BLaER1 (cell line): ENCODE data around the gene OR52B2.
A peak's percentile ranks its signal among the peaks of the same experiment; 100 is the strongest.

ENCODE experiments used
- H3K27ac ChIP-seq: shearing (Covaris generic); formaldehyde crosslinking; 2 replicates; pipeline ENCODE4 v1.8.1; 2022
- H3K27me3 ChIP-seq: shearing (Covaris generic); formaldehyde crosslinking; 2 replicates; pipeline ENCODE4 v1.8.1; 2022
- H3K36me3 ChIP-seq: shearing (Covaris generic); formaldehyde crosslinking; 2 replicates; pipeline ENCODE4 v1.8.1; 2022
- H3K4me1 ChIP-seq: shearing (Covaris generic); formaldehyde crosslinking; 2 replicates; pipeline ENCODE4 v1.8.1; 2022
- H3K4me2 ChIP-seq: shearing (Covaris generic); formaldehyde crosslinking; 2 replicates; pipeline ENCODE4 v1.8.1; 2022
- H3K4me3 ChIP-seq: shearing (Covaris generic); formaldehyde crosslinking; 2 replicates; pipeline ENCODE4 v1.8.1; 2022
- H3K9ac ChIP-seq: shearing (Covaris generic); formaldehyde crosslinking; 2 replicates; pipeline ENCODE4 v1.8.1; 2022
- H3K9me3 ChIP-seq: shearing (Covaris generic); formaldehyde crosslinking; 2 replicates; pipeline ENCODE4 v1.8.1; 2022
- H4K20me1 ChIP-seq: shearing (Covaris generic); formaldehyde crosslinking; 2 replicates; pipeline ENCODE4 v1.8.1; 2022
- Cebpa-rat ChIP-seq: shearing (Covaris generic); IDR thresholded peaks from 2 replicates; pipeline ENCODE4 v1.8.1; 2022

The OR52B2 gene

DNA sequence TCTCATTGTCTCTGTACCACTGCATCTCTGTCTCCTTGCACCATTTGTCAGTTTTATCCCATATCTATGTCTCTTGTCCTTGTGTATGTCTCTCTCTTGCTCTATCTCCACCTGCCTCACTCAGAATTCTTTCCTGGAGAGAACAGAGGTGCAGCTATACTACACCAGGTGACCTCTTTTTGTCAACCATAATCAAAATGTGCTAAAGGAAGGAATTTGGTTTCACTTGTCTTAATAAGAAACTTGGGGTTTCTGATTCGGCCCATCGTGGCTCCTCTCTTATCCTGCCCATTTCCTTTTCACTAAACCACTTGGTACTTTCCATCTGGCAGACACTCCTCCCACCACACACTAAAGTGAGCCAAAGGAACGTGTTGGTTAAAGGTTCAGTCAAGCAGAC lies 33.2 kb upstream of the OR52B2 start:
- peaks cover 10% of the 10 kb centered on the region for H3K4me1 ChIP-seq
- H3K4me3 ChIP-seq, result no peak overlapping the region
- H3K27me3 ChIP-seq, result no peaks in the 10 kb centered on the region
- H4K20me1 ChIP-seq, result no peaks in the 10 kb centered on the region
- peaks cover 32% of the 10 kb centered on the region for H3K36me3 ChIP-seq
- no peaks in the 10 kb centered on the region for H3K9me3 ChIP-seq
- H3K9ac ChIP-seq, result no peak overlapping the region
- no peak for TF ChIP-seq Cebpa-rat
- no peak overlapping the region for H3K27ac ChIP-seq
- peak overlapping the region; percentile 23; the same call in 1 of the 2 replicates for H3K4me2 ChIP-seq

DNA sequence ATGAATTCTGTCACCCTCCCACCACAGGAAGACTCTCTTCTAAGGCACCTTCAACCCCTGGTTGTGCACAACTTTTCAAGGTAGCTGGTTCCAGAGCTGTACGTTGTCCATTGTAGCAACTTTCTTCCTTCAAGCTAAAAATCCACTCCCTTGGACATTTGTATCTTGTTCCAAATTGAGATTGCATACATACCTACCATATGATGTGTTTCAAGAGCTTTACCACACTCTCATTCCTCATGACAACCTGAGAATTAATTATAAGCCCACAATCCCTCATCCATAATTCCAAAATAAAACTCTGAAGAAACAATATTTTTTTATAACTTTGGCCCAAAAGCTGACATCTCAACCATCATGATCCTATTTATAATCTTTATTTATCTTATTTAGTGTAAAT lies 31.9 kb upstream of the OR52B2 start:
- Histone ChIP-seq H3K4me1 (peaks cover 10% of the 10 kb centered on the region), H3K4me2 (no peak overlapping the region), H3K36me3 (peaks cover 19% of the 10 kb centered on the region), H3K9ac (no peak overlapping the region), H3K4me3 (no peak overlapping the region), H3K27me3 (no peaks in the 10 kb centered on the region), H4K20me1 (no peaks in the 10 kb centered on the region), H3K9me3 (no peaks in the 10 kb centered on the region), H3K27ac (no peak overlapping the region)
- TF ChIP-seq Cebpa-rat, result no peak

DNA sequence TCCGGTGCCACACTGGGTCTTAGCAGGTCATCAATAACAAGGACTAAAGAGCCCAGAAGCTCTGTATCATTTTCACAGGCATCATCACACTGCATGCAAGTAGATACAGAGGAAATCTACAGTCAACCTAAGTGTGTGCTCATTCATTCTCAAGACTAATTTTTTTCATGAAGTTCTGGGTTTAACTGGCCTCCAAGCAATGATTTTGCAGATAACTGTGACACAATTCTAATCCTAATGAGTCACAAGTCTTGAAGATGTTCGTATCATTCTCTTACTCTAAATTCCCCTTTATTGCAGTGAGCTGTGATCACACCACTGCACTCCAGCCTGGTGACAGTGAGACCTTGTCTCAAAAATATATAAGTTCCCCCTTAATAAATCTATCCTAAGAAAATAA lies 31.4 kb upstream of the OR52B2 start:
- no peaks in the 10 kb centered on the region for H3K9me3 ChIP-seq
- no peak for TF ChIP-seq Cebpa-rat
- no peaks in the 10 kb centered on the region for H4K20me1 ChIP-seq
- peaks cover 13% of the 10 kb centered on the region for H3K36me3 ChIP-seq
- H3K9ac ChIP-seq, result no peak overlapping the region
- no peak overlapping the region for H3K27ac ChIP-seq
- H3K27me3 ChIP-seq, result no peaks in the 10 kb centered on the region
- H3K4me3 ChIP-seq, result no peak overlapping the region
- H3K4me2 ChIP-seq, result no peak overlapping the region
- H3K4me1 ChIP-seq, result peaks cover 10% of the 10 kb centered on the region

DNA sequence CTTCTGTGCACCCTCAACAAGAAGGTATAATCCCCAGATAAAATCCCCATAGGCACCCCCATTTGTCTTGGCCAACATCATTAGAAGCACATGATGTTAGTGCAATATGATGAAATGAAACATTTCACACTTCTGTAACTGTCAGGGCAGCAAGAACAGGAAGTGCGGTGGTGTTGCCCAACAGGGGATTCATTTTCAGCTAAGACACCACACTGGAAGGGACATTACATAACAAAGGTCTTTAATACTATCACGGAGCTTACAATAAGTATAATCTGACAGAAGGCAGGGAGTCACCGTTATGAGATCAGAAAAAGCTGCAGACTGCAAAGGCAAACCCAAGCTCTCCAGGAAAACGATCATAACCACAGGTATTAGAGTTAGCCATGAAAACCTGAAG lies 30.8 kb upstream of the OR52B2 start:
- TF ChIP-seq Cebpa-rat, result no peak
- Histone ChIP-seq H3K4me3 (no peak overlapping the region), H3K9me3 (no peaks in the 10 kb centered on the region), H3K9ac (no peak overlapping the region), H3K27ac (no peak overlapping the region), H3K27me3 (no peaks in the 10 kb centered on the region), H3K4me1 (peaks cover 10% of the 10 kb centered on the region), H3K36me3 (peaks cover 9% of the 10 kb centered on the region), H4K20me1 (no peaks in the 10 kb centered on the region), H3K4me2 (no peak overlapping the region)

DNA sequence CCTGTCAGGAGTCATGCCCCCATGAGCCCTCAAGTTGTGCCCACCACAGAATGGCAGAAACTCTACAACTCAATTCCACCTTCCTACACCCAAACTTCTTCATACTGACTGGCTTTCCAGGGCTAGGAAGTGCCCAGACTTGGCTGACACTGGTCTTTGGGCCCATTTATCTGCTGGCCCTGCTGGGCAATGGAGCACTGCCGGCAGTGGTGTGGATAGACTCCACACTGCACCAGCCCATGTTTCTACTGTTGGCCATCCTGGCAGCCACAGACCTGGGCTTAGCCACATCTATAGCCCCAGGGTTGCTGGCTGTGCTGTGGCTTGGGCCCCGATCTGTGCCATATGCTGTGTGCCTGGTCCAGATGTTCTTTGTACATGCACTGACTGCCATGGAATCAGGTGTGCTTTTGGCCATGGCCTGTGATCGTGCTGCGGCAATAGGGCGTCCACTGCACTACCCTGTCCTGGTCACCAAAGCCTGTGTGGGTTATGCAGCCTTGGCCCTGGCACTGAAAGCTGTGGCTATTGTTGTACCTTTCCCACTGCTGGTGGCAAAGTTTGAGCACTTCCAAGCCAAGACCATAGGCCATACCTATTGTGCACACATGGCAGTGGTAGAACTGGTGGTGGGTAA lies 29.2 kb upstream of the OR52B2 start, which contains the start of gene OR52W1:
OR52W1 (plus strand) TSS at position 51 of the 637 bp plus-strand sequence; CDS start at position 51, 0 bp downstream.
- Histone ChIP-seq H3K4me1 (peaks cover 10% of the 10 kb centered on the region), H4K20me1 (no peaks in the 10 kb centered on the region), H3K9ac (no peak within 1 kb of the TSS), H3K27me3 (no peaks in the 10 kb centered on the region), H3K4me2 (no peak within 1 kb of the TSS), H3K27ac (no peak within 1 kb of the TSS), H3K4me3 (no peak within 1 kb of the TSS), H3K9me3 (no peaks in the 10 kb centered on the region), H3K36me3 (no peaks in the 10 kb centered on the region)
- TF ChIP-seq Cebpa-rat, result no peak

DNA sequence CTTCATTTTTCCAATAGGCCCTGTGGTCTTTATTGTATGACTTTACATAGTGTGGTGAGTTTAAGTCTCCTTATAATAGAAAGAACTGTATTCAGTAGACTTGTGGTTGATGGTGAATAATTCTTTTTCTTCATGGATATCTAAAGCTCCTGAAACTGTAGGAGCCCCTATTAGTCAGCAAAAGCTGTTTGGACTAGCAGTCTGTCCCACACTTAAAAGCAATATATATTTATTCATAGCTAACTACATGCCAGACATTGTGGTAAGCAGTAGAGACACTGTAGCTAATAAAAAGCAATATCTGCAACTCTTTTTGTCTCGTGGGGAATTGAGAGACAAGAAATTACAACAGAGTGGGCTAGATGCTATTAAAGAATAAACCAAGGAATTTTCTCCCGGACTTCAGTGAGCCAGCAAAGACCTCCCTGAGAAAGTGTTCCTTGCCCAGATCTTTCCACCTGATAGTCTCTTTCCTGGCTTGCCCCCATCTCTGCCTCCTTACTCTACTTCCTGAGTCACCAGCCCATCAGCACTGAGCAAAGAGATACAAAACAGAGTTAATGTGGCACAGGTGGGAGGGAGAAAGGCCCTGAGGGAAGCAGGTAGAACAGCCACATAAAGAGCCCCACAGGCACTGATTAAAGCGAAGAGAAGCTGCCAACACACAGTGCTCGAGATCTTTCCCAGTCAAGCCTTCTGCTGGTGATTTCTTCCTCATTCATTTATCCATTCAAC lies 27.5 kb upstream of the OR52B2 start:
- Histone ChIP-seq H3K27ac (no peak overlapping the region), H4K20me1 (no peaks in the 10 kb centered on the region), H3K4me2 (no peak overlapping the region), H3K4me3 (no peak overlapping the region), H3K27me3 (no peaks in the 10 kb centered on the region), H3K4me1 (0 out of 2 replicates have a peak, but pooled peaks cover 3% of the 10 kb centered on the region), H3K9me3 (no peaks in the 10 kb centered on the region), H3K36me3 (no peaks in the 10 kb centered on the region), H3K9ac (no peak overlapping the region)
- no peak for TF ChIP-seq Cebpa-rat

DNA sequence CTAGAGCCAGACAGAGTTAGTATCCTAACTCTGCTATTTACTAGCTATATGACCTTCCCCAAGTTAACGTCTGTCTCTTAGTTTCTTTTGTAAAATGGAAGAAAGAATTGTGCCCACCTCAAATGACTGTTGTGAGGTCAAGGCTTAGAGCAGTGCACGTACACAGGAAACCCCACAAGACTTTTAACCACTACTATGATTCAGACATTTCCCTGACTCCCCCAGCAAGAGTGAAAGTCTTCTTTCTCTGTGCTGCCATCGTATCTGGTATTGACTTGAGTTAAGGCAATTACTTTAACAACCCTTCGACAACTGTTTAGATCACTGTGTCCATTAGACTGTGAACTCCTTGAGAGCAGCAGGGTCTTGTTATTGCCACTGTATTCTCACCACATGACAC lies 26.3 kb upstream of the OR52B2 start:
- H3K9ac ChIP-seq, result no peak overlapping the region
- 0 out of 2 replicates have a peak, but pooled peaks cover 3% of the 10 kb centered on the region for H3K4me1 ChIP-seq
- TF ChIP-seq Cebpa-rat, result no peak
- H3K4me2 ChIP-seq, result no peak overlapping the region
- H3K4me3 ChIP-seq, result no peak overlapping the region
- H3K27me3 ChIP-seq, result no peaks in the 10 kb centered on the region
- no peak overlapping the region for H3K27ac ChIP-seq
- no peaks in the 10 kb centered on the region for H3K36me3 ChIP-seq
- H4K20me1 ChIP-seq, result no peaks in the 10 kb centered on the region
- H3K9me3 ChIP-seq, result no peaks in the 10 kb centered on the region

DNA sequence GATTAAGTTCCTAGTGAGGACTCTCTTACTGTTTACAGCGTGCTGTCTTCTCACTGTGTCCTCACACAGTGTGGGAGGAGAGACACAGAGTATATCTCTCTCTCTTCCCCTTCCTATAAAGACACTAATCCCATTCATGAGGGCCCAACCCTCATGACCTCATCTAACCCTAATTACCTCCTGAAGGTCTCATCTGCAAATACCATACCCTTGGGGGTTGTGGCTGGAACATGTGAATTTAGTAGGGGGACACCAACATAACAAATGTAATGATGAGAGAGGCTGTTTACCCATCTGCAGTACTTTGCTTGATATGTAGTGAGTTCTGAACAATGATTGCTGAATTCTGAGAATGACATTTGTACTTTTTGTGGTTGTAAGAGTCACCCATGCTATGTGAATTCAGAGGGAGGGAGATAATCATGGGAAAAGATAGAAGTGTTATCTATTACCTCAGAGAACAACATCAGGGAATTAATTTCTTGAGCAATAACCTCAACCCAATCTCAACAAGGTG lies 24.0 kb upstream of the OR52B2 start:
- H4K20me1 ChIP-seq, result no peaks in the 10 kb centered on the region
- H3K36me3 ChIP-seq, result no peaks in the 10 kb centered on the region
- H3K4me1 ChIP-seq, result 0 out of 2 replicates have a peak, but pooled peaks cover 3% of the 10 kb centered on the region
- no peak overlapping the region; the same call in 1 of the 2 replicates for H3K4me2 ChIP-seq
- TF ChIP-seq Cebpa-rat, result no peak
- no peak overlapping the region for H3K27ac ChIP-seq
- H3K9ac ChIP-seq, result no peak overlapping the region
- no peaks in the 10 kb centered on the region for H3K27me3 ChIP-seq
- no peak overlapping the region for H3K4me3 ChIP-seq
- no peaks in the 10 kb centered on the region for H3K9me3 ChIP-seq

DNA sequence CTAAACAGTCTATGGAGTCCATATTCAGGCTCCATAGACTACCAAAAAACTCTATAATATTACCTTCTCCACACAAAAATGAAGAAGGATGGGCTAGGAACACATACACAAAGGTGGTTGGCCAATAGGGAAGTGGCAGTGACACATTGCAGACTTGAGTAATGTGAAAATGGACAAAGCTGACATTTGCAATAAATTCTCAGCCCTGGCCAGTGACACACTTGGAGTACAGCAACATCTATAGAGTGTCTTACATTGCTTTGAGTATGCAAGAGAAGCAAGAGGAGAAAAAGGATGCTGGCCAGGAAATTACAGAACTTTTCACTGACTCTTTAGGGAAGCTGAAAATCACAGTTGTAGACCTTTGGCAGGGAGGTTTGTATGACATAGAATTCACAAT lies 21.6 kb upstream of the OR52B2 start:
- Histone ChIP-seq H3K9me3 (no peaks in the 10 kb centered on the region), H3K27ac (no peak overlapping the region), H3K4me1 (0 out of 2 replicates have a peak, but pooled peaks cover 3% of the 10 kb centered on the region), H3K4me2 (no peak overlapping the region), H4K20me1 (no peaks in the 10 kb centered on the region), H3K27me3 (no peaks in the 10 kb centered on the region), H3K36me3 (no peaks in the 10 kb centered on the region), H3K9ac (no peak overlapping the region), H3K4me3 (no peak overlapping the region)
- no peak for TF ChIP-seq Cebpa-rat

DNA sequence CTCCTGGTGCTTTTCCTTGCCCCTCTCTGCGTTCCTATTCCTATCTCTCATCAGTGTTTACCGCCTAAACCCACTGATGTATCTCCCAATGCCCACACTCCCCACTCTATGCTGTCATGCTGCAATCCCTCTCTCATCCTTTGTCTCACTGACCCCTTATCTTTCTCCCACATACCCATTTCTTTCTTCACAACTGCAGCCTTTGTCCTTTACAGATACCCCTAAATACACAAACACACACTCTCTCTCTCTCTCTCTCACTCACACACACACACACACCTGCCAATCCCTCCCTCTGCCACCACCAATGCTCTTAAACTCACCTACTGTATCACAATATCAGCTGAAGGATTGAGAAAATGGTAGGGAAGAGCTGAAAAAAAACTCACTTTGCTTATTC lies 5.3 kb upstream of the OR52B2 start:
- Histone ChIP-seq H3K9me3 (peaks cover 9% of the 10 kb centered on the region; the same call in 1 of the 2 replicates), H3K4me3 (no peak overlapping the region), H3K4me1 (peaks cover 8% of the 10 kb centered on the region), H3K9ac (no peak overlapping the region), H3K27me3 (no peaks in the 10 kb centered on the region), H3K36me3 (no peaks in the 10 kb centered on the region), H3K4me2 (no peak overlapping the region), H3K27ac (no peak overlapping the region), H4K20me1 (no peaks in the 10 kb centered on the region)
- TF ChIP-seq Cebpa-rat, result no peak
